ENCODE data around the gene VPREB3. TPM values are rescaled to one million over a fixed set of nuclear protein-coding genes. Genes with fewer than 3 reads are reported as not detected.

VPREB3 gene
- total and polyA plus RNA-seq, 2 of the 8 experiments (the other 6 are each of a cell fraction or from before 2014, with no cell fraction given): 0.52 to 4.6 TPM

- H2AFZ ChIP-seq (ENCODE audit: low read length): no peak overlapping the region
- no peak overlapping the region for H2BK15ac ChIP-seq (ENCODE audit: low read length)
- WGBS, 2 experiments (ENCODE audit: extremely low coverage in 1 of 2, insufficient coverage in 1 of 2, insufficient read length in 1 of 2, insufficient replicate concordance in 2 of 2, low coverage in 1 of 2, low lambda C conversion rate in 2 of 2, missing lambda C conversion rate in 1 of 2): 87% methylated on average over 4 of the region's 4 CpGs; no CpG with 5 or more reads in 1 of the 2 experiments
Measured at GRCh38 chr22:23789638-23790037, 35.4 kb upstream of the VPREB3 start.

More at GRCh38 chr22:23789638-23790037, 35.4 kb upstream of the VPREB3 start:
- Histone ChIP-seq H3K18ac (ENCODE audit: extremely low read depth, low read length) (no peak overlapping the region), H3K79me1 (ENCODE audit: low read depth, low read length) (peaks cover 3% of the 10 kb centered on the region; the same call in 1 of the 2 replicates), H4K20me1 (replicated peaks in 1 of 2; ENCODE audit: control insufficient read depth in 1 of 2, insufficient read depth in 2 of 2, low read length in 2 of 2) (peaks cover 4 to 24% of the 10 kb centered on the region in 2 experiments), H3K36me3 (ENCODE audit: control insufficient read depth in 2 of 4, insufficient read depth in 4 of 4, low read length in 3 of 4) (peaks cover 9 to 18% (median 11%) of the 10 kb centered on the region in 4 experiments; a peak in 7 of 8 replicates), H3K79me2 (ENCODE audit: control insufficient read depth in 1 of 2, insufficient read depth in 2 of 2, low read length in 2 of 2) (peaks cover 22 to 56% of the 10 kb centered on the region in 2 experiments), H3K27me3 (replicated peaks in 1 of 4; ENCODE audit: control insufficient read depth in 3 of 4, extremely low read depth in 1 of 4, insufficient read depth in 3 of 4, low read length in 3 of 4) (no peaks in the 10 kb centered on the region), H2BK12ac (ENCODE audit: low read depth, low read length) (no peak overlapping the region), H2AK5ac (ENCODE audit: low read depth, low read length) (no peak overlapping the region), H2BK5ac (ENCODE audit: low read depth, low read length) (no peak overlapping the region), H3K4ac (replicated peaks; ENCODE audit: insufficient read length, low read depth, low read length) (no peak overlapping the region), H3K14ac (ENCODE audit: insufficient read length) (no peak overlapping the region), H3K23me2 (ENCODE audit: low read depth, low read length) (peaks cover 3% of the 10 kb centered on the region; the same call in 1 of the 2 replicates), H4K5ac (ENCODE audit: insufficient read length, low read depth, low read length) (no peak overlapping the region), H3K4me2 (ENCODE audit: insufficient read depth in 1 of 2, low read depth in 2 of 2, low read length in 2 of 2) (peak overlapping the region in 1 of 2 experiments; percentile 64; a peak in 1 of 4 replicates), H3K4me1 (replicated peaks in 1 of 4; ENCODE audit: control insufficient read depth in 3 of 4, insufficient read depth in 4 of 4, low read length in 3 of 4) (peaks cover 0 to 10% (median 4%) of the 10 kb centered on the region in 4 experiments; a peak in 6 of 7 replicates), H3K27ac (ENCODE audit: low read depth, low read length) (no peak overlapping the region), H4K8ac (ENCODE audit: extremely low read depth, insufficient read depth, low read length) (no peak overlapping the region), H3K9me3 (ENCODE audit: insufficient read depth in 2 of 2, low read depth in 1 of 2, low read length in 1 of 2) (no peaks in the 10 kb centered on the region), H2BK20ac (ENCODE audit: low read length) (no peak overlapping the region), H3K56ac (replicated peaks; ENCODE audit: insufficient read length, low read depth, low read length) (no peak overlapping the region), H3K9ac (replicated peaks in 1 of 4; ENCODE audit: extremely low read depth in 1 of 4, low read depth in 3 of 4, low read length in 3 of 4) (no peak overlapping the region), H3K4me3 (ENCODE audit: extremely low read depth in 1 of 4, insufficient read depth in 2 of 4, low read depth in 3 of 4, low read length in 4 of 4) (no peak overlapping the region), H3K23ac (ENCODE audit: insufficient read length) (no peak overlapping the region), H4K91ac (replicated peaks; ENCODE audit: insufficient read length, low read length) (no peak overlapping the region), H2BK120ac (replicated peaks; ENCODE audit: low read depth, low read length) (no peak overlapping the region)
- ChIA-PET POLR2A (ENCODE audit: partially characterized antibody) (interaction anchor here (0.8 to 4.4 kb wide), 10 partner anchors 12 to 68 kb away, joined by 3 to 19 read pairs (median 3); partner anchors contain the start of genes CHCHD10 and SLC2A11), CTCF (ENCODE audit: partially characterized antibody) (interaction anchor here (0.5 to 6.4 kb wide), 10 partner anchors 13 to 1647 kb away, joined by 3 to 47 read pairs (median 4); partner anchors contain the start of genes CHCHD10, MIF and MMP11)
- TF ChIP-seq EZH2 (IDR thresholded peaks at IDR 0.05; ENCODE audit: low read depth, low read length, severe bottlenecking) (no peak), TBP (IDR thresholded peaks at IDR 0.05; ENCODE audit: low read depth, low read length) (no peak), CTCF (IDR thresholded peaks at IDR 0.05; ENCODE audit: control extremely low read depth in 1 of 3, insufficient read depth in 1 of 3, low read depth in 1 of 3, low read length in 3 of 3) (peak; percentile 2 to 37 (median 35); a peak in 2 of 4 replicates), RAD21 (IDR thresholded peaks at IDR 0.05 in 1 of 2, conservative IDR thresholded peaks at IDR 0.05 in 1 of 2; ENCODE audit: low read depth in 2 of 2, low read length in 2 of 2) (peak; percentile 22 to 29; a peak in 2 of 4 replicates)
- DNase-seq (ENCODE audit: low read depth in 1 of 2, low spot score in 2 of 2): no peak
- FAIRE-seq: no peak
